ENCODE results near the gene EEF1G. TPM values are rescaled to one million over a fixed set of nuclear protein-coding genes. Genes with fewer than 3 reads are reported as not detected.

EEF1G gene
- total and polyA plus RNA-seq, 9 of the 15 experiments (the other 6 are each of a cell fraction or from before 2014, with no cell fraction given): 985 to 2,349 (median 2,035) TPM

DNA sequence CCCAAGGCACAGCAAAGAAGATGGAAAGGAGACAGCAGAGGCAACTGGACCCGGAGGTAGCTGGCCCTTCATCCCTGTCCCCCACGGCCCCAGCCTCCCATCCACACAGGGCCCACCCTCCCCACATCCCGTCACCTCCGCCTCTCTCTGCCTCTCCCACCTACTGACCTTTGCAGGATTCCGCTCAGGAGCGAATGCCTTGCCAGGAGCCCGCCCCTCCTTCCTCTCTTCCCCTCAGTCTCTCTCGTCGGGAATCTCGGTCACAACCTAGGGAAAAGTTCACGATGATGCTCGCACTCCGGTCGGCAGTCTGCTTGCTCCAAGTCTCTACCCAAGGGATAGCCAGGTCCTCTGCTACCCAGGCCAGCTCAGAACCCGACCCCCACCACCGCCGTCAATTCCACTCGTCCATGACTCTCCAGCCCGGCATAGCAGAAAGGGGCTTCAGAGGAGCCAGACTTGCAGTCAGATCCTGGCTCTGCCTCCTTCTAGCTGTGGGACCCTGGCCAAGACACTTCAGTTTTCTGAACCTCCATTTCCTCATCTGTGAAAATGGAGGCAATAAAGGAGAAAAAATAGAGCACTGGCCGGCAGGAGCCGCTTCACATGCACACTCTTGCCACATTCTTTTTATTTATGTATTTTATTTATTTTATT, 37.3 kb downstream of the EEF1G start:
- 84% methylated on average over 16 of the region's 21 CpGs for WGBS (ENCODE audit: insufficient coverage, low coverage, missing lambda C conversion rate)

DNA sequence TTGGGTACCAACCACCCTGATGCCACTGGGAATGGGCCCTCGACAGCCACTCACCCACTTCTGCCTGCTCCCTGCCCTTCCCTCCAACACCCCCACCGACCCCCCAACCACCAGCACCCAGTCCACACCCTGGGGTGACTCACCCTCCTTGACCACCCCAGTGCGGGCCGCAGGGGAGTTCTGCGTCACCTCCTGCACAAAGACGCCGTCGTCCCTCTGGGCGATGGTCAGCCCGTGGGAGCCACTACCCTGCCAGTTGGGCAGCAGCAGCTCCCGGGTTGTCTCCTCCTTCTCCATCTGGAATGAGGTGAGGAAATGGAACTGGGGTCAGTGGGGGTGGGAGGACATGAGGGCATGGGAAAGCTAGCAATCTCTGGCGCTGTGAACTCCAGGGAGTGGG, 37.9 kb downstream of the EEF1G start:
- in situ Hi-C loops (cut with MboI) (no loop called here), intact Hi-C loops (cut with micrococcal nuclease) (no loop called here)
- H4K20me1 ChIP-seq (replicated peaks; ENCODE audit: control insufficient read depth, insufficient read depth, low read length): no peaks in the 10 kb centered on the region; the same call in none of the 2 replicates
- no peak for FAIRE-seq
- POLR2A ChIA-PET: interaction anchor here (1.2 to 1.5 kb wide), 2 partner anchors 9 to 36 kb away, joined by 3 to 5 read pairs; no protein-coding TSS in a partner anchor
- CTCF ChIA-PET (ENCODE audit: low intra/inter-chr PET ratio): no interaction called here
- H3K4me2 ChIP-seq (ENCODE audit: insufficient read depth, low read length): no peak overlapping the region
- H3K27me3 ChIP-seq (ENCODE audit: control insufficient read depth in 2 of 2, insufficient read depth in 2 of 2, low read length in 2 of 2): no peaks in the 10 kb centered on the region
- H3K4me3 ChIP-seq: no peak overlapping the region
- no peak for DNase-seq (ENCODE audit: extremely low read depth in 1 of 4, low spot score in 3 of 4)
- BruUV-seq (replicated peaks): no TSS peak
- no peak overlapping the region for H3K27ac ChIP-seq (ENCODE audit: extremely low read depth, low read depth, low read length)
- H3K9me3 ChIP-seq (replicated peaks; ENCODE audit: control insufficient read depth, insufficient read depth, low read depth, low read length): no peaks in the 10 kb centered on the region
- ATAC-seq: no peak
- H3K36me3 ChIP-seq (ENCODE audit: control insufficient read depth, insufficient read depth, low read length): peaks cover 48% of the 10 kb centered on the region; the same call in 1 of the 3 replicates
- H3K9ac ChIP-seq (ENCODE audit: insufficient read depth in 1 of 2, low read depth in 2 of 2, low read length in 2 of 2): no peak overlapping the region
- no peak overlapping the region for H2AFZ ChIP-seq (ENCODE audit: low read depth, low read length)
- peaks cover 32% of the 10 kb centered on the region for H3K79me2 ChIP-seq (ENCODE audit: control insufficient read depth, insufficient read depth, low read length)
- H3K9me1 ChIP-seq (ENCODE audit: control insufficient read depth, insufficient read depth, low read length): peaks cover 2% of the 10 kb centered on the region
- H3K4me1 ChIP-seq (replicated peaks in 1 of 2; ENCODE audit: control insufficient read depth in 2 of 2, insufficient read depth in 2 of 2, low read length in 2 of 2): peaks cover 25 to 30% of the 10 kb centered on the region in 2 experiments
- 80% methylated on average over 10 of the region's 12 CpGs for WGBS (ENCODE audit: insufficient coverage, low coverage, missing lambda C conversion rate)
- TF ChIP-seq POLR2B (IDR thresholded peaks at IDR 0.05; ENCODE audit: low read depth, partially characterized antibody) (no peak), XRCC4 (IDR thresholded peaks at IDR 0.05; ENCODE audit: extremely low read depth, insufficient read depth, insufficient read length) (no peak), KDM5B (IDR thresholded peaks at IDR 0.05; ENCODE audit: insufficient replicate concordance, low read depth, low read length) (no peak)
- TF ChIP-seq, protein P1, sequence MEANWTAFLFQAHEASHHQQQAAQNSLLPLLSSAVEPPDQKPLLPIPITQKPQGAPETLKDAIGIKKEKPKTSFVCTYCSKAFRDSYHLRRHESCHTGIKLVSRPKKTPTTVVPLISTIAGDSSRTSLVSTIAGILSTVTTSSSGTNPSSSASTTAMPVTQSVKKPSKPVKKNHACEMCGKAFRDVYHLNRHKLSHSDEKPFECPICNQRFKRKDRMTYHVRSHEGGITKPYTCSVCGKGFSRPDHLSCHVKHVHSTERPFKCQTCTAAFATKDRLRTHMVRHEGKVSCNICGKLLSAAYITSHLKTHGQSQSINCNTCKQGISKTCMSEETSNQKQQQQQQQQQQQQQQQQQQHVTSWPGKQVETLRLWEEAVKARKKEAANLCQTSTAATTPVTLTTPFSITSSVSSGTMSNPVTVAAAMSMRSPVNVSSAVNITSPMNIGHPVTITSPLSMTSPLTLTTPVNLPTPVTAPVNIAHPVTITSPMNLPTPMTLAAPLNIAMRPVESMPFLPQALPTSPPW (CRISPR knock-in tag; IDR thresholded peaks at IDR 0.05): no peak
- TF ChIP-seq, protein P2, sequence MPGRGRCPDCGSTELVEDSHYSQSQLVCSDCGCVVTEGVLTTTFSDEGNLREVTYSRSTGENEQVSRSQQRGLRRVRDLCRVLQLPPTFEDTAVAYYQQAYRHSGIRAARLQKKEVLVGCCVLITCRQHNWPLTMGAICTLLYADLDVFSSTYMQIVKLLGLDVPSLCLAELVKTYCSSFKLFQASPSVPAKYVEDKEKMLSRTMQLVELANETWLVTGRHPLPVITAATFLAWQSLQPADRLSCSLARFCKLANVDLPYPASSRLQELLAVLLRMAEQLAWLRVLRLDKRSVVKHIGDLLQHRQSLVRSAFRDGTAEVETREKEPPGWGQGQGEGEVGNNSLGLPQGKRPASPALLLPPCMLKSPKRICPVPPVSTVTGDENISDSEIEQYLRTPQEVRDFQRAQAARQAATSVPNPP (IDR thresholded peaks at IDR 0.05; ENCODE audit: borderline replicate concordance, insufficient read depth, insufficient read length): no peak
- TF ChIP-seq, protein P3, sequence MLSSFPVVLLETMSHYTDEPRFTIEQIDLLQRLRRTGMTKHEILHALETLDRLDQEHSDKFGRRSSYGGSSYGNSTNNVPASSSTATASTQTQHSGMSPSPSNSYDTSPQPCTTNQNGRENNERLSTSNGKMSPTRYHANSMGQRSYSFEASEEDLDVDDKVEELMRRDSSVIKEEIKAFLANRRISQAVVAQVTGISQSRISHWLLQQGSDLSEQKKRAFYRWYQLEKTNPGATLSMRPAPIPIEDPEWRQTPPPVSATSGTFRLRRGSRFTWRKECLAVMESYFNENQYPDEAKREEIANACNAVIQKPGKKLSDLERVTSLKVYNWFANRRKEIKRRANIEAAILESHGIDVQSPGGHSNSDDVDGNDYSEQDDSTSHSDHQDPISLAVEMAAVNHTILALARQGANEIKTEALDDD (IDR thresholded peaks at IDR 0.05): no peak
- TF ChIP-seq, protein P4, sequence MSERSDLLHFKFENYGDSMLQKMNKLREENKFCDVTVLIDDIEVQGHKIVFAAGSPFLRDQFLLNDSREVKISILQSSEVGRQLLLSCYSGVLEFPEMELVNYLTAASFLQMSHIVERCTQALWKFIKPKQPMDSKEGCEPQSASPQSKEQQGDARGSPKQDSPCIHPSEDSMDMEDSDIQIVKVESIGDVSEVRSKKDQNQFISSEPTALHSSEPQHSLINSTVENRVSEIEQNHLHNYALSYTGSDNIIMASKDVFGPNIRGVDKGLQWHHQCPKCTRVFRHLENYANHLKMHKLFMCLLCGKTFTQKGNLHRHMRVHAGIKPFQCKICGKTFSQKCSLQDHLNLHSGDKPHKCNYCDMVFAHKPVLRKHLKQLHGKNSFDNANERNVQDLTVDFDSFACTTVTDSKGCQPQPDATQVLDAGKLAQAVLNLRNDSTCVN (CRISPR knock-in tag; IDR thresholded peaks at IDR 0.05): no peak

More for the DNA sequence above, 37.3 kb downstream of the EEF1G start:
- no peak for FAIRE-seq
- no peak overlapping the region for H2AFZ ChIP-seq (ENCODE audit: low read depth, low read length)
- no peak overlapping the region for H3K4me2 ChIP-seq (ENCODE audit: insufficient read depth, low read length)
- peaks cover 32 to 35% of the 10 kb centered on the region in 2 experiments for H3K4me1 ChIP-seq (replicated peaks in 1 of 2; ENCODE audit: control insufficient read depth in 2 of 2, insufficient read depth in 2 of 2, low read length in 2 of 2)
- intact Hi-C loops (cut with micrococcal nuclease) (no loop called here), in situ Hi-C loops (cut with MboI) (no loop called here)
- H3K9me1 ChIP-seq (ENCODE audit: control insufficient read depth, insufficient read depth, low read length): peaks cover 2% of the 10 kb centered on the region
- TF ChIP-seq FOXJ2 (tag; IDR thresholded peaks at IDR 0.05): no peak
- no peak for TF ChIP-seq ETV6 (IDR thresholded peaks at IDR 0.05; ENCODE audit: borderline replicate concordance in 1 of 2, low read depth in 2 of 2, low read length in 1 of 2)
- TF ChIP-seq ETV6 (CRISPR knock-in tag; IDR thresholded peaks at IDR 0.05; ENCODE audit: borderline replicate concordance): no peak
- H3K27ac ChIP-seq (ENCODE audit: extremely low read depth, low read depth, low read length): no peak overlapping the region
- CTCF ChIA-PET (ENCODE audit: low intra/inter-chr PET ratio): interaction anchor here (1.1 kb wide), 1 partner anchor 10 kb away, joined by 3 read pairs; the partner anchor contains the start of gene AHNAK
- no peak overlapping the region for H3K4me3 ChIP-seq
- no peaks in the 10 kb centered on the region; the same call in none of the 2 replicates for H4K20me1 ChIP-seq (replicated peaks; ENCODE audit: control insufficient read depth, insufficient read depth, low read length)
- H3K27me3 ChIP-seq (ENCODE audit: control insufficient read depth in 2 of 2, insufficient read depth in 2 of 2, low read length in 2 of 2): no peaks in the 10 kb centered on the region
- H3K79me2 ChIP-seq (ENCODE audit: control insufficient read depth, insufficient read depth, low read length): peaks cover 38% of the 10 kb centered on the region
- POLR2A ChIA-PET: interaction anchor here (1.0 to 1.5 kb wide), 3 partner anchors 8 to 36 kb away, joined by 3 to 5 read pairs (median 3); no protein-coding TSS in a partner anchor
- DNase-seq (ENCODE audit: extremely low read depth in 1 of 4, low spot score in 3 of 4): no peak
- H3K9me3 ChIP-seq (replicated peaks; ENCODE audit: control insufficient read depth, insufficient read depth, low read depth, low read length): no peaks in the 10 kb centered on the region
- no peak for ATAC-seq
- H3K36me3 ChIP-seq (ENCODE audit: control insufficient read depth, insufficient read depth, low read length): peaks cover 42% of the 10 kb centered on the region; the same call in 1 of the 3 replicates
- no TSS peak for BruUV-seq (replicated peaks)
- no peak overlapping the region for H3K9ac ChIP-seq (ENCODE audit: insufficient read depth in 1 of 2, low read depth in 2 of 2, low read length in 2 of 2)

All from K562 (cell line).